H1 (cell line): ENCODE data around the gene HACE1. TPM values are rescaled to one million over a fixed set of nuclear protein-coding genes. Genes with fewer than 3 reads are reported as not detected.

Experiments
- CBX8 ChIP-seq: fragments of 300-800, 300-1000 bp; sonication (generic); IDR thresholded peaks from 2 replicates; pipeline ENCODE4 v1.7.1; 2016; ENCODE audit warnings: low read depth, low read length, borderline replicate concordance
- GTF2F1 ChIP-seq: IDR thresholded peaks from 2 replicates; pipeline ENCODE4 v1.6.1; 2012; ENCODE audit warnings: low read depth, low read length, improper control_type of control experiment, borderline replicate concordance
- SAP30 ChIP-seq: fragments of 300-600 bp; sonication (generic); IDR thresholded peaks from 2 replicates; pipeline ENCODE4 v1.7.1; 2012; ENCODE audit warnings: low read length, moderate library complexity, mild to moderate bottlenecking, inconsistent platforms; ENCODE audit not compliant: insufficient read depth, insufficient replicate concordance
- polyA plus RNA-seq, 7 experiments: library from polyadenylated mRNA; depleted of rRNA in 3 of 7; stranded (reverse) in 5 of 7; unstranded in 2 of 7; fragments of >200 nt in 5 of 7; fragments of 200-250 nt in 2 of 7; gene quantifications; 1 replicate in 5 of 7; 2 replicates in 1 of 7; 4 replicates in 1 of 7; pipeline versions ENCODE4 v1.2.1 to v1.2.3, GENCODE V29; 2011 to 2013; ENCODE audit warnings: missing spikeins in 2 of 7, mixed read lengths in 2 of 7
- total RNA-seq: library from RNA; stranded (reverse); fragmentation: NEBNext Ultra II Directional; extraction: Animal tissue kit (Norgen Biotek cat#: 25700); gene quantifications from 2 replicates; pipeline ENCODE4 v1.2.1, GENCODE V29; 2021
- TF ChIP-seq, protein P1 (sequence below): fragments of 300-600 bp; sonication (generic); IDR thresholded peaks from 2 replicates; pipeline ENCODE4 v1.7.1; 2012; ENCODE audit warnings: low read length, moderate library complexity, mild to moderate bottlenecking, inconsistent platforms; ENCODE audit not compliant: insufficient replicate concordance

HACE1 gene
- total and polyA plus RNA-seq, 2 of the 8 experiments (the other 6 are each of a cell fraction or from before 2014, with no cell fraction given) = 7.1 to 21.3 TPM

- TF ChIP-seq, protein P1, sequence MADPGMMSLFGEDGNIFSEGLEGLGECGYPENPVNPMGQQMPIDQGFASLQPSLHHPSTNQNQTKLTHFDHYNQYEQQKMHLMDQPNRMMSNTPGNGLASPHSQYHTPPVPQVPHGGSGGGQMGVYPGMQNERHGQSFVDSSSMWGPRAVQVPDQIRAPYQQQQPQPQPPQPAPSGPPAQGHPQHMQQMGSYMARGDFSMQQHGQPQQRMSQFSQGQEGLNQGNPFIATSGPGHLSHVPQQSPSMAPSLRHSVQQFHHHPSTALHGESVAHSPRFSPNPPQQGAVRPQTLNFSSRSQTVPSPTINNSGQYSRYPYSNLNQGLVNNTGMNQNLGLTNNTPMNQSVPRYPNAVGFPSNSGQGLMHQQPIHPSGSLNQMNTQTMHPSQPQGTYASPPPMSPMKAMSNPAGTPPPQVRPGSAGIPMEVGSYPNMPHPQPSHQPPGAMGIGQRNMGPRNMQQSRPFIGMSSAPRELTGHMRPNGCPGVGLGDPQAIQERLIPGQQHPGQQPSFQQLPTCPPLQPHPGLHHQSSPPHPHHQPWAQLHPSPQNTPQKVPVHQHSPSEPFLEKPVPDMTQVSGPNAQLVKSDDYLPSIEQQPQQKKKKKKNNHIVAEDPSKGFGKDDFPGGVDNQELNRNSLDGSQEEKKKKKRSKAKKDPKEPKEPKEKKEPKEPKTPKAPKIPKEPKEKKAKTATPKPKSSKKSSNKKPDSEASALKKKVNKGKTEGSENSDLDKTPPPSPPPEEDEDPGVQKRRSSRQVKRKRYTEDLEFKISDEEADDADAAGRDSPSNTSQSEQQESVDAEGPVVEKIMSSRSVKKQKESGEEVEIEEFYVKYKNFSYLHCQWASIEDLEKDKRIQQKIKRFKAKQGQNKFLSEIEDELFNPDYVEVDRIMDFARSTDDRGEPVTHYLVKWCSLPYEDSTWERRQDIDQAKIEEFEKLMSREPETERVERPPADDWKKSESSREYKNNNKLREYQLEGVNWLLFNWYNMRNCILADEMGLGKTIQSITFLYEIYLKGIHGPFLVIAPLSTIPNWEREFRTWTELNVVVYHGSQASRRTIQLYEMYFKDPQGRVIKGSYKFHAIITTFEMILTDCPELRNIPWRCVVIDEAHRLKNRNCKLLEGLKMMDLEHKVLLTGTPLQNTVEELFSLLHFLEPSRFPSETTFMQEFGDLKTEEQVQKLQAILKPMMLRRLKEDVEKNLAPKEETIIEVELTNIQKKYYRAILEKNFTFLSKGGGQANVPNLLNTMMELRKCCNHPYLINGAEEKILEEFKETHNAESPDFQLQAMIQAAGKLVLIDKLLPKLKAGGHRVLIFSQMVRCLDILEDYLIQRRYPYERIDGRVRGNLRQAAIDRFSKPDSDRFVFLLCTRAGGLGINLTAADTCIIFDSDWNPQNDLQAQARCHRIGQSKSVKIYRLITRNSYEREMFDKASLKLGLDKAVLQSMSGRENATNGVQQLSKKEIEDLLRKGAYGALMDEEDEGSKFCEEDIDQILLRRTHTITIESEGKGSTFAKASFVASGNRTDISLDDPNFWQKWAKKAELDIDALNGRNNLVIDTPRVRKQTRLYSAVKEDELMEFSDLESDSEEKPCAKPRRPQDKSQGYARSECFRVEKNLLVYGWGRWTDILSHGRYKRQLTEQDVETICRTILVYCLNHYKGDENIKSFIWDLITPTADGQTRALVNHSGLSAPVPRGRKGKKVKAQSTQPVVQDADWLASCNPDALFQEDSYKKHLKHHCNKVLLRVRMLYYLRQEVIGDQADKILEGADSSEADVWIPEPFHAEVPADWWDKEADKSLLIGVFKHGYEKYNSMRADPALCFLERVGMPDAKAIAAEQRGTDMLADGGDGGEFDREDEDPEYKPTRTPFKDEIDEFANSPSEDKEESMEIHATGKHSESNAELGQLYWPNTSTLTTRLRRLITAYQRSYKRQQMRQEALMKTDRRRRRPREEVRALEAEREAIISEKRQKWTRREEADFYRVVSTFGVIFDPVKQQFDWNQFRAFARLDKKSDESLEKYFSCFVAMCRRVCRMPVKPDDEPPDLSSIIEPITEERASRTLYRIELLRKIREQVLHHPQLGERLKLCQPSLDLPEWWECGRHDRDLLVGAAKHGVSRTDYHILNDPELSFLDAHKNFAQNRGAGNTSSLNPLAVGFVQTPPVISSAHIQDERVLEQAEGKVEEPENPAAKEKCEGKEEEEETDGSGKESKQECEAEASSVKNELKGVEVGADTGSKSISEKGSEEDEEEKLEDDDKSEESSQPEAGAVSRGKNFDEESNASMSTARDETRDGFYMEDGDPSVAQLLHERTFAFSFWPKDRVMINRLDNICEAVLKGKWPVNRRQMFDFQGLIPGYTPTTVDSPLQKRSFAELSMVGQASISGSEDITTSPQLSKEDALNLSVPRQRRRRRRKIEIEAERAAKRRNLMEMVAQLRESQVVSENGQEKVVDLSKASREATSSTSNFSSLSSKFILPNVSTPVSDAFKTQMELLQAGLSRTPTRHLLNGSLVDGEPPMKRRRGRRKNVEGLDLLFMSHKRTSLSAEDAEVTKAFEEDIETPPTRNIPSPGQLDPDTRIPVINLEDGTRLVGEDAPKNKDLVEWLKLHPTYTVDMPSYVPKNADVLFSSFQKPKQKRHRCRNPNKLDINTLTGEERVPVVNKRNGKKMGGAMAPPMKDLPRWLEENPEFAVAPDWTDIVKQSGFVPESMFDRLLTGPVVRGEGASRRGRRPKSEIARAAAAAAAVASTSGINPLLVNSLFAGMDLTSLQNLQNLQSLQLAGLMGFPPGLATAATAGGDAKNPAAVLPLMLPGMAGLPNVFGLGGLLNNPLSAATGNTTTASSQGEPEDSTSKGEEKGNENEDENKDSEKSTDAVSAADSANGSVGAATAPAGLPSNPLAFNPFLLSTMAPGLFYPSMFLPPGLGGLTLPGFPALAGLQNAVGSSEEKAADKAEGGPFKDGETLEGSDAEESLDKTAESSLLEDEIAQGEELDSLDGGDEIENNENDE = no peak
- TF ChIP-seq CBX8 = no peak
- TF ChIP-seq GTF2F1 = no peak
- no peak for TF ChIP-seq SAP30
Measured at GRCh38 chr6:104888066-104888465, 28.3 kb upstream of the HACE1 start (continued).
